Measurements from ENCODE around the gene SLC2A4.

DNA sequence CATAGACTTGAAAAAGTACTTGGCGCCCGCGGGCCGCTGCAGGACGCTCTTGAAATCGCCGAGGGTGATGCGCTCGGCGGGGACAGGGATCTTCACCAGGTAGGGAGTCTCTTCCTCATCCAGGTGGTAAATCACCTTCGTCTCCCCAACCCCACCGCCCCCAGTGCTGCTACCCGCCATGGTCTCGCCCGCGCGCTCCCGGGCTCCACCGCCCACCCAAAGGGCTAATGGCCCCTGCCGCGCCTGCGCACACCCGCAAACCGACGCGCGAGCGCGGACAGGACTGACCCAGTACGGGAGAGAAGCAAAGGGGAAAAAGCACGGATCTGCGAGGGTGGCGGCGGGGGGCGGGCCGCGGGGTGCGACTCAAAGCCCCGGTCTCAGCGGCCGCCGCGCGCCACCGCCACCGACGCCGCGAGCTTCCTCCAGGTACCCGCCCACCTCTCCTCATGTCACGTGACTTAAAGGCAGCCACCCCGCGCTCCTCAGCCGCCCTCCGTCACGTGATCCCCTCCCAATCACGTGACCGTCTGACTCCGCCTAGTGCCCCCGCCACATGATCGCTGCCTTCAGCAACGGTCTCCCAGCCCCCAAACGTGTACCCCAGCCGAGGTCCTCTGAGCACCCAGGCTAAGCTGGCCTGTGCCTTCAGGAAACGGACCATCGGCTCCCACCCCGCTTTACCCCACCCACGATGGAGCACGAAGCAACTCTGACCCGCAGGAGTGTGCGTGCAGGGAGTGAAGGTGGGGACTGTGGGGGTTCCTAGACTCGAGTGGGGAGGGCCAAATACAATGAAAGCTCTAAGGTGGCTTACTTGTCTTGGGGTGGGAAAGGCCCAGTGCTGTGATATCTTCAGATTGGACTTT lies 47.2 kb upstream of the SLC2A4 start, which contains the start of gene DVL2:
- TF ChIP-seq YY1 (IDR thresholded peaks at IDR 0.05; ENCODE audit: insufficient read depth, insufficient read length) (no peak), ZNF274 (IDR thresholded peaks at IDR 0.05; ENCODE audit: low read depth, low read length) (no peak)
